Measurements from ENCODE around the gene BACE2.

Gene BACE2

DNA sequence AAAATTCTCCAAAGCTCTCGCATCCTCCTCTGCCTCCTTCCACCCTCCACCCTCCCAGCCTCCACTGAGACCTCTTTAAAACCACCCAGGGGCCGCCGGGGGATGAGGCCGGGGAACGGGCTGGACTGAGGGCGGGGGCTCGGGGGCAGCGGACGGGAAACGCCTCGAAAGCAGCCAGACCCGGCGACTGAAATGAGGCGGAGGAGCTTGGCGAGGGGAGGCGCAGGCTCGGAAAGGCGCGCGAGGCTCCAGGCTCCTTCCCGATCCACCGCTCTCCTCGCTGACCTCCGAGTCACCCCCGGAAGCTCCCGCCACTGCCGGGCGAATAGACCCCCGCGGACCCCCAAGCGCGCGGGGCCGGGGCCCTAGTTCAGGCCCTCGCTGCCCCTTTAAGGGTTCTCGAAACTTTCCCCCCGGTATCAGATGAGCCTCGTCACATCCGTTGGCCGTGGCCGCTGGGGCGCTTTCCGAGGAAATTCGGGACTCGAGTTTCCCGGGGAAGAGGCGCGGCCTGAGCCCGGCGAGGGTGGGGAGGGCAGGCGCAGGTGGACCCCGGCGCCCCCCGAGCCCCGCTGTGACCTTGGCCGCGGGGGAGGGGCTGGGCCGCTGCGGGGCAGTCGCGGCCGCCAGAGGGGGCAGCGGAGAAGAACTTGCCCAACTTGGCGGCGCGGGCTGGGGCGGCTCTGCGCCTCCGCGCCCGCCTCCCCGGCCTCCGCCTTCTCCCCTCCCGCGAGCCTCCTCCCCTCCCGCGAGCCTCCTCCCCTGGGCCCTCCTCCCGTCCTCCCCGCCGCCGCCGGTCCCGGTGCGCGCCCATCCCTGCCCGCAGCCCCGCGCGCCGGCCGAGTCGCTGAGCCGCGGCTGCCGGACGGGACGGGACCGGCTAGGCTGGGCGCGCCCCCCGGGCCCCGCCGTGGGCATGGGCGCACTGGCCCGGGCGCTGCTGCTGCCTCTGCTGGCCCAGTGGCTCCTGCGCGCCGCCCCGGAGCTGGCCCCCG, at the start of gene BACE2:
BACE2 (plus strand) TSS at position 813 of the 995 bp plus-strand sequence; CDS start at position 917, 104 bp downstream.
- no peaks in the 10 kb centered on the region for H3K4me1 ChIP-seq (ENCODE audit: control insufficient read depth in 1 of 2, insufficient read depth in 1 of 2, low read depth in 1 of 2, low read length in 1 of 2)
- TF ChIP-seq, protein P1, sequence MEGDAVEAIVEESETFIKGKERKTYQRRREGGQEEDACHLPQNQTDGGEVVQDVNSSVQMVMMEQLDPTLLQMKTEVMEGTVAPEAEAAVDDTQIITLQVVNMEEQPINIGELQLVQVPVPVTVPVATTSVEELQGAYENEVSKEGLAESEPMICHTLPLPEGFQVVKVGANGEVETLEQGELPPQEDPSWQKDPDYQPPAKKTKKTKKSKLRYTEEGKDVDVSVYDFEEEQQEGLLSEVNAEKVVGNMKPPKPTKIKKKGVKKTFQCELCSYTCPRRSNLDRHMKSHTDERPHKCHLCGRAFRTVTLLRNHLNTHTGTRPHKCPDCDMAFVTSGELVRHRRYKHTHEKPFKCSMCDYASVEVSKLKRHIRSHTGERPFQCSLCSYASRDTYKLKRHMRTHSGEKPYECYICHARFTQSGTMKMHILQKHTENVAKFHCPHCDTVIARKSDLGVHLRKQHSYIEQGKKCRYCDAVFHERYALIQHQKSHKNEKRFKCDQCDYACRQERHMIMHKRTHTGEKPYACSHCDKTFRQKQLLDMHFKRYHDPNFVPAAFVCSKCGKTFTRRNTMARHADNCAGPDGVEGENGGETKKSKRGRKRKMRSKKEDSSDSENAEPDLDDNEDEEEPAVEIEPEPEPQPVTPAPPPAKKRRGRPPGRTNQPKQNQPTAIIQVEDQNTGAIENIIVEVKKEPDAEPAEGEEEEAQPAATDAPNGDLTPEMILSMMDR (IDR thresholded peaks at IDR 0.05) = no peak
- H3K36me3 ChIP-seq = no peaks in the 10 kb centered on the region
- peaks cover 99% of the 10 kb centered on the region for H3K27me3 ChIP-seq
- no peak within 1 kb of the TSS for H3K27ac ChIP-seq
- no peaks in the 10 kb centered on the region for H3K9me3 ChIP-seq
- no peak within 1 kb of the TSS for H3K4me3 ChIP-seq (ENCODE audit: low read depth in 1 of 2, low read length in 1 of 2)

DNA sequence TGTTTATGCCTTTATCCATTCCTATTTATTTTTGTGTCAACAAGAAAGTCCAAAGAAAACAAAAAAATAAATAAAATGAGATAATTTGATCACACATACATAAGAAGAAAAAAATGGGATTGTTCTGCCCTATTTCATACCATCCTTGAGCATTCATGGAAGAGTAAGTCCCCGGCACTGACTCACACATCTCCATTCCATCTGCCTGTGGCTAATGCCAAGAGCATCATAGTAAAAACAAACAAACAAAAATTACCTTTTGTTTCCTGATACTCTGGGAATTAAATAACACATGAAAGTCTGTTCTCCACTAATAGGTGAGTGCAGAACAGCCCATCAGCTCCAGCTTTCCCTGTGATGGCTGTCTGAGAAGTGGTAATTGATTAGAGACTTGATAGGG, 48.1 kb upstream of the BACE2 start:
- no peak overlapping the region for H3K27ac ChIP-seq
- H3K4me1 ChIP-seq (ENCODE audit: control insufficient read depth in 1 of 2, insufficient read depth in 1 of 2, low read depth in 1 of 2, low read length in 1 of 2) = no peaks in the 10 kb centered on the region
- H3K9me3 ChIP-seq = no peaks in the 10 kb centered on the region
- TF ChIP-seq, protein P1 (IDR thresholded peaks at IDR 0.05) = no peak
- H3K27me3 ChIP-seq = peaks cover 5% of the 10 kb centered on the region
- H3K4me3 ChIP-seq (ENCODE audit: low read depth in 1 of 2, low read length in 1 of 2) = no peak overlapping the region
- H3K36me3 ChIP-seq = no peaks in the 10 kb centered on the region

DNA sequence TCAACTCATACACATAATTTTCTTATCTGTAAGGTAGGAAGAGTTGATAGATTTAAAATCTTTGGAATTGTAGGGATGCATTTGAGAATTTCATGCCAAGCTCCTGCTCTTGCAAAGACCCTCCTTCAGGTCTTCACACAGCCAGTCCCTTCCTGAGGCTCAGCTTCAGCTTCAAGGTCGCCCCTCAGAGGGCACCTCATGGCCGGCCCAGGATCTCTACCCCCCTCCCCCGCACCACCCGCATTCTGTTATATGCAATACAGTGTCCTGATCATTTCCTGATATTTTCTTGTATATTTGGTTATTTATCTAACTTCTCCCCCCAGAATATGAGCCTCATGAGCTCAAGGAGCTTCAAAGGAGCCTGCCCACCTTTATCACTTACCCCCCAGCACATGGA, 47.0 kb upstream of the BACE2 start:
- Histone ChIP-seq H3K27ac (no peak overlapping the region), H3K4me1 (ENCODE audit: control insufficient read depth in 1 of 2, insufficient read depth in 1 of 2, low read depth in 1 of 2, low read length in 1 of 2) (no peaks in the 10 kb centered on the region), H3K36me3 (no peaks in the 10 kb centered on the region), H3K27me3 (peaks cover 5% of the 10 kb centered on the region), H3K4me3 (ENCODE audit: low read depth in 1 of 2, low read length in 1 of 2) (no peak overlapping the region), H3K9me3 (no peaks in the 10 kb centered on the region)
- TF ChIP-seq, protein P1 (IDR thresholded peaks at IDR 0.05) = no peak

DNA sequence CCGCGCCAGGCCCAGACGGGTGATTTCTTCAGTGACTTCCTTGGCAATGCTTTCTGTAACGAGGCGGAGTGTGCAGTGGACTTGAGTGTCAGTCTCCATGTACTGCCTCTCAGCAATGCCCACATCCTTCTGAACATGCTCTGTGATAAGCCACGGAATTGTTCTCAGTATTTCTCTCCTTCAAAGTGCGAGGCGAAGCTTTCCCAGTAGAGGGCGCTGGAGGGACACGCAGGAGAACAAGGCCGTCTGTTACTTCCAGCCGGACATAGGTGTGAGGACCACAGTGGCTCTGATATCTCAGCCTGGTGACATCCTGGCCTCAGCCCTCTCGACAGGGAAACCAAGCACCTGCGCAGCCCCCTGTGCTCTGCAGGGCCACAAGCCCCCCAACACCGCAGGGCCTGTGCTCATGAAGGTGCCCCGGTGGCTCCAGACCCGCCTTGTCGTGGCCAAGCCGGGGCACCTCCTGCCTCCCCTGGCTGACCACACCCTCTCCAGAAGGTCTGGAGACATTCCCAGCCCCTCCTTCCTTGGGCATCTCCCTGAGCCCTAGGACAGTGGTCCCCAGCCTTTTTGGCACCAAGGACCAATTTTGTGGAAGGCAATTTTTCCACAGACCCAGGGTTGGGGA, 46.1 kb upstream of the BACE2 start:
- Histone ChIP-seq H3K27me3 (peaks cover 5% of the 10 kb centered on the region), H3K36me3 (no peaks in the 10 kb centered on the region), H3K4me3 (ENCODE audit: low read depth in 1 of 2, low read length in 1 of 2) (no peak overlapping the region), H3K9me3 (no peaks in the 10 kb centered on the region), H3K27ac (no peak overlapping the region), H3K4me1 (ENCODE audit: control insufficient read depth in 1 of 2, insufficient read depth in 1 of 2, low read depth in 1 of 2, low read length in 1 of 2) (no peaks in the 10 kb centered on the region)
- TF ChIP-seq, protein P1 (IDR thresholded peaks at IDR 0.05) = peak; percentile 35

DNA sequence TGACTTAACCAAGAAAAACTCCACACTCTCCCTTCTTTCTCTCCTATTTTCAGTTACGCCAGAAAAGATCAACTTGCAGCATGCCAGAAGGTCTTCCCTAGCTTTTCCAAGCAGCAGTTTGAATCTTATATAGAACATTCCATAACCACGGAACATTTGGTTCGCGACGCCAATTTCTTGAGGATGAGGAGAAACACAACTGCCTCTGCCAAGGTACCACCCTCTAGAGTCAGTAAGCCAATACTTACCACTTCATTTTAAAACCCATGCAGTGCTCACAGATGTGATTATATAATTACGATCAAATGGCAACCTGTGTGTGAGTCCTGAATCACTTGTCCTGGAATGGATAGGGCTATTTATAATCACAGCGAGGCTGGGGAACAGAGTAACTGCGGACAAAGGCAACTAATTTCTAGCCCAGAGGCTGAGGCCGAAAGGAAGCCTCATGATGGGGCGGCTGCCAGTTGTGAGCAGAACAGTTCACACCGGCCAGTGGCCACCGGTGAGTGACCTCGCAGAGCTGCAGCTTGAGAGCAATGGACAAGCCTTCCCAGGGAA, 43.2 kb upstream of the BACE2 start:
- Histone ChIP-seq H3K9me3 (no peaks in the 10 kb centered on the region), H3K4me3 (ENCODE audit: low read depth in 1 of 2, low read length in 1 of 2) (no peak overlapping the region), H3K36me3 (no peaks in the 10 kb centered on the region), H3K4me1 (ENCODE audit: control insufficient read depth in 1 of 2, insufficient read depth in 1 of 2, low read depth in 1 of 2, low read length in 1 of 2) (no peaks in the 10 kb centered on the region), H3K27ac (no peak overlapping the region), H3K27me3 (peaks cover 5% of the 10 kb centered on the region)
- TF ChIP-seq, protein P1 (IDR thresholded peaks at IDR 0.05) = no peak
